ENCODE data around the gene NEK9. TPM values are rescaled to one million over a fixed set of nuclear protein-coding genes. Genes with fewer than 3 reads are reported as not detected.

Gene NEK9
- total and polyA plus RNA-seq, 9 of the 15 experiments (the other 6 are each of a cell fraction or from before 2014, with no cell fraction given) = 2.8 to 39.6 (median 19.8) TPM

- peak; percentile 74 for TF ChIP-seq DEAF1 (CRISPR knock-in tag; IDR thresholded peaks at IDR 0.05)
- TF ChIP-seq FOXJ3 (CRISPR knock-in tag; IDR thresholded peaks at IDR 0.05) = no peak
- TF ChIP-seq, protein P1, sequence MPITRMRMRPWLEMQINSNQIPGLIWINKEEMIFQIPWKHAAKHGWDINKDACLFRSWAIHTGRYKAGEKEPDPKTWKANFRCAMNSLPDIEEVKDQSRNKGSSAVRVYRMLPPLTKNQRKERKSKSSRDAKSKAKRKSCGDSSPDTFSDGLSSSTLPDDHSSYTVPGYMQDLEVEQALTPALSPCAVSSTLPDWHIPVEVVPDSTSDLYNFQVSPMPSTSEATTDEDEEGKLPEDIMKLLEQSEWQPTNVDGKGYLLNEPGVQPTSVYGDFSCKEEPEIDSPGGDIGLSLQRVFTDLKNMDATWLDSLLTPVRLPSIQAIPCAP (CRISPR knock-in tag; IDR thresholded peaks at IDR 0.05; ENCODE audit: borderline replicate concordance) = no peak
- TF ChIP-seq CC2D1A (IDR thresholded peaks at IDR 0.05) = peak; percentile 28; the same call in 1 of the 2 replicates
- peak; percentile 71; the same call in 1 of the 2 replicates for TF ChIP-seq ARID2 (IDR thresholded peaks at IDR 0.05)
- TF ChIP-seq, protein P2, sequence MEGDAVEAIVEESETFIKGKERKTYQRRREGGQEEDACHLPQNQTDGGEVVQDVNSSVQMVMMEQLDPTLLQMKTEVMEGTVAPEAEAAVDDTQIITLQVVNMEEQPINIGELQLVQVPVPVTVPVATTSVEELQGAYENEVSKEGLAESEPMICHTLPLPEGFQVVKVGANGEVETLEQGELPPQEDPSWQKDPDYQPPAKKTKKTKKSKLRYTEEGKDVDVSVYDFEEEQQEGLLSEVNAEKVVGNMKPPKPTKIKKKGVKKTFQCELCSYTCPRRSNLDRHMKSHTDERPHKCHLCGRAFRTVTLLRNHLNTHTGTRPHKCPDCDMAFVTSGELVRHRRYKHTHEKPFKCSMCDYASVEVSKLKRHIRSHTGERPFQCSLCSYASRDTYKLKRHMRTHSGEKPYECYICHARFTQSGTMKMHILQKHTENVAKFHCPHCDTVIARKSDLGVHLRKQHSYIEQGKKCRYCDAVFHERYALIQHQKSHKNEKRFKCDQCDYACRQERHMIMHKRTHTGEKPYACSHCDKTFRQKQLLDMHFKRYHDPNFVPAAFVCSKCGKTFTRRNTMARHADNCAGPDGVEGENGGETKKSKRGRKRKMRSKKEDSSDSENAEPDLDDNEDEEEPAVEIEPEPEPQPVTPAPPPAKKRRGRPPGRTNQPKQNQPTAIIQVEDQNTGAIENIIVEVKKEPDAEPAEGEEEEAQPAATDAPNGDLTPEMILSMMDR (IDR thresholded peaks at IDR 0.05 in 2 of 3, conservative IDR thresholded peaks at IDR 0.05 in 1 of 3; ENCODE audit: insufficient read depth in 2 of 3, low read depth in 1 of 3, low read length in 3 of 3) = peak; percentile 61 to 84 (median 70)
- peak; percentile 61; the same call in 1 of the 2 replicates for TF ChIP-seq ESRRA (IDR thresholded peaks at IDR 0.05; ENCODE audit: borderline replicate concordance, low read depth)
- 0 out of 2 replicates have a peak, but pooled peaks have one; percentile 14 for TF ChIP-seq ZNF121 (CRISPR knock-in tag; conservative IDR thresholded peaks at IDR 0.05)
- TF ChIP-seq STAG1 (CRISPR knock-in tag; IDR thresholded peaks at IDR 0.05; ENCODE audit: borderline replicate concordance) = peak; percentile 64; the same call in 1 of the 2 replicates
- TF ChIP-seq SMC3 (conservative IDR thresholded peaks at IDR 0.05; ENCODE audit: insufficient read depth, low read depth, low read length) = peak; percentile 74; the same call in 1 of the 2 replicates
These were observed 38.1 kb downstream of the NEK9 start (continued) for GRCh38 chr14:75088566-75089373.
